Tibial nerve (tissue), 4 donors: ENCODE results near the gene OSBPL6.

ENCODE experiments used
- CTCF ChIP-seq, 5 experiments: fragments of 200-600 bp in 3 of 5; fragments of 450-650 bp in 2 of 5; sonication (generic) in 3 of 5; IDR thresholded peaks; one replicate each; pipeline ENCODE4 v1.5.1; 2016 to 2019; ENCODE audit warnings: antibody characterized with exemption in 5 of 5, mild to moderate bottlenecking in 3 of 5, moderate library complexity in 2 of 5
- EP300 ChIP-seq, 2 donors: sonication (generic); formaldehyde crosslinking; IDR thresholded peaks; one replicate each; pipeline ENCODE4 v1.6.1; 2017; ENCODE audit warnings: antibody characterized with exemption in 2 of 2, mild to moderate bottlenecking in 1 of 2
- POLR2A ChIP-seq, 2 donors: fragments of 450-650 bp; IDR thresholded peaks; one replicate each; pipeline ENCODE4 v1.6.1; 2017; ENCODE audit warnings: antibody characterized with exemption in 2 of 2, mild to moderate bottlenecking in 2 of 2, moderate library complexity in 2 of 2

- TF ChIP-seq CTCF (IDR thresholded peaks at IDR 0.05) = no peak
- no peak for TF ChIP-seq EP300 (IDR thresholded peaks at IDR 0.05)
- TF ChIP-seq POLR2A (IDR thresholded peaks at IDR 0.05) = no peak
These were observed 24.9 kb downstream of the OSBPL6 start for GRCh38 chr2:178219247-178219646.
